HepG2 (cell line): ENCODE data around the gene TEF. TPM values are rescaled to one million over a fixed set of nuclear protein-coding genes. Genes with fewer than 3 reads are reported as not detected.
A peak's percentile ranks its signal among the peaks of the same experiment; 100 is the strongest.

Experiments used
- ADNP ChIP-seq: sonication (generic); formaldehyde crosslinking; IDR thresholded peaks from 2 replicates; pipeline ENCODE4 v1.4.0; 2020; ENCODE audit warnings: missing genetic modification reagents
- ATF7-NPFF ChIP-seq: sonication (generic); formaldehyde crosslinking; IDR thresholded peaks from 2 replicates; pipeline ENCODE4 v1.8.1; 2023; ENCODE audit warnings: mild to moderate bottlenecking, low read depth, missing genetic modification reagents, moderate library complexity
- BCLAF1 ChIP-seq: fragments of 450-650 bp; IDR thresholded peaks from 2 replicates; pipeline ENCODE4 v1.6.1; 2017; ENCODE audit warnings: mild to moderate bottlenecking
- BORCS8-MEF2B ChIP-seq: sonication (generic); formaldehyde crosslinking; IDR thresholded peaks from 2 replicates; pipeline ENCODE4 v1.8.0; 2022; ENCODE audit warnings: mild to moderate bottlenecking, missing genetic modification reagents
- CBX2 ChIP-seq, 2 experiments: fragments of 200-600 bp in 1 of 2; sonication (generic); formaldehyde crosslinking in 1 of 2; IDR thresholded peaks; 2 replicates each; pipeline versions ENCODE4 v1.7.0 to v1.8.1; 2018 to 2022; ENCODE audit warnings: low read depth in 2 of 2, low read length in 1 of 2, mild to moderate bottlenecking in 1 of 2, missing genetic modification reagents in 1 of 2
- FOXM1 ChIP-seq: sonication (generic); formaldehyde crosslinking; IDR thresholded peaks from 2 replicates; pipeline ENCODE4 v1.5.0; 2020; ENCODE audit warnings: missing genetic modification reagents
- KMT2B ChIP-seq: IDR thresholded peaks from 2 replicates; pipeline ENCODE4 v1.6.1; 2016; ENCODE audit warnings: missing genetic modification reagents, missing compliant biosample characterization
- NFIB ChIP-seq: sonication (generic); formaldehyde crosslinking; IDR thresholded peaks from 2 replicates; pipeline ENCODE4 v1.9.0; 2021; ENCODE audit warnings: missing genetic modification reagents, mild to moderate bottlenecking, borderline replicate concordance
- NR3C1 ChIP-seq: sonication (generic); formaldehyde crosslinking; IDR thresholded peaks from 2 replicates; pipeline ENCODE4 v1.4.0; 2020; ENCODE audit warnings: missing genetic modification reagents
- ZBTB3 ChIP-seq: sonication (generic); formaldehyde crosslinking; IDR thresholded peaks from 2 replicates; pipeline ENCODE4 v1.4.0; 2020; ENCODE audit warnings: low read depth, mild to moderate bottlenecking, moderate library complexity, missing genetic modification reagents, borderline replicate concordance
- ZNF451 ChIP-seq: sonication (generic); formaldehyde crosslinking; IDR thresholded peaks from 2 replicates; pipeline ENCODE4 v1.5.0; 2020; ENCODE audit warnings: mild to moderate bottlenecking, missing genetic modification reagents
- ZNF510 ChIP-seq: sonication (generic); formaldehyde crosslinking; IDR thresholded peaks from 2 replicates; pipeline ENCODE4 v1.4.0; 2020; ENCODE audit warnings: low read depth, mild to moderate bottlenecking, missing genetic modification reagents
- ZNF558 ChIP-seq: sonication (generic); formaldehyde crosslinking; IDR thresholded peaks from 2 replicates; pipeline ENCODE4 v1.9.0; 2022; ENCODE audit warnings: mild to moderate bottlenecking, missing genetic modification reagents, borderline replicate concordance
- ZNF615 ChIP-seq: sonication (generic); formaldehyde crosslinking; IDR thresholded peaks from 2 replicates; pipeline ENCODE4 v1.5.0; 2020; ENCODE audit warnings: mild to moderate bottlenecking, missing genetic modification reagents, borderline replicate concordance
- ZNF672 ChIP-seq: sonication (generic); formaldehyde crosslinking; IDR thresholded peaks from 2 replicates; pipeline ENCODE4 v1.8.1; 2022; ENCODE audit warnings: missing genetic modification reagents
- ZNF83 ChIP-seq: sonication (generic); formaldehyde crosslinking; IDR thresholded peaks from 2 replicates; pipeline ENCODE4 v1.4.0; 2020; ENCODE audit warnings: missing genetic modification reagents, mild to moderate bottlenecking, borderline replicate concordance
- polyA plus RNA-seq, 8 experiments: library from polyadenylated mRNA; depleted of rRNA in 3 of 8; stranded (reverse) in 7 of 8; unstranded in 1 of 8; fragments of >200 nt; fragmentation: Illumina TruSeq in 4 of 8; extraction: Trizol in 4 of 8; gene quantifications; 2 replicates each; pipeline versions ENCODE4 v1.2.1 to v1.2.3, GENCODE V29; 2011 to 2016; ENCODE audit warnings: low read depth in 4 of 8, missing spikeins in 1 of 8, mixed read lengths in 1 of 8; ENCODE audit not compliant: insufficient read depth in 1 of 8
- total RNA-seq, 5 experiments: library from RNA; depleted of rRNA; stranded (reverse); fragments of >200 nt; fragmentation: Illumina TruSeq; extraction: Trizol; gene quantifications; 2 replicates each; pipeline ENCODE4 v1.2.3, GENCODE V29; 2016; ENCODE audit warnings: low read depth in 1 of 5
- TF ChIP-seq, protein P1 (sequence below): conservative IDR thresholded peaks from 2 replicates; pipeline ENCODE4 v1.6.1; 2018; ENCODE audit warnings: missing genetic modification reagents

Gene TEF
- total and polyA plus RNA-seq, 2 of the 13 experiments (the other 11 are each of a cell fraction or from before 2014, with no cell fraction given) = 7.6 to 11.2 TPM

DNA sequence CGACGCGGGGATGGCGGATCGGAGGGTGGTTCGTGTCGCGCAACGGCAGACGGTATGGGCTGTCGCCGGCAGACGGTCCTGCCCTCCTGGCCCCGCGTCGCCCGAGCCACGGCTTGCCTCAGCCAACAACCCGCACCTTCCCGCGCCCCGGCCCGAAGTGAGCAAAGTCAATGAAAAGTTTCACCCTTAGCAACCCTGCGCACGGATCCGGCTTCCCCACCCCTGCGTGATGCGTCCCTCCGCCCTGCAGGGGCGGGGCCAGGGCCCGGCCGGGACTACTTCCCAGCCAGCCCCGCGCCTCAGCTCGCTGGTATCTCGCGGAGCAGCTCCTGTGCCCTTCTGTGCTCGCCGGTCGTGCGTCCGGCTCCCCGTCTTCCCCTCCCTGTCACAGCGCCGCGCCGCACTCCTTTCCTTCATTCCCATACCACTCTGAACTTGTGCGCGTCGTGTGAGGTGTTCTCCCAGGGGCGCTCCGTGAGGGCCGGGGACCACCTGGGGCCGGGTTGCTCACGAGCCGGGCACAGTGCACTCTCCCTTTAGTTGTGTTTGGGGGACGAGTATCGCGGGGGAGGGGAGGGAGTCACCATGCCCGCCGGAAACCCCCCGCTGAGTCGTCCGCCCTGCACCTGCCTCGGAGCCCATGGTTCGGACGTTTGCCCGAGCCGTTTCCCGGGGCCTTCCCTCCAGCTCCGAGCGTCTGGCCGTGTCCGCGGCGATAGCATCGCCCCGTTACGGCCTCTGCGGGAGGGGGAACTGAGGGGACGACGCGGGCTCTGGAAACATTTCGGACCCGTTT lies 65.1 kb downstream of the TEF start, which contains the start of gene TOB2 (continued):
- TF ChIP-seq BCLAF1 (no peak), NFIB (CRISPR knock-in tag) (0 out of 2 replicates have a peak, but pooled peaks have one; percentile 22), ZNF451 (CRISPR knock-in tag) (peak; percentile 90), BORCS8-MEF2B (CRISPR knock-in tag) (peak; percentile 95), FOXM1 (CRISPR knock-in tag) (no peak), ZNF615 (CRISPR knock-in tag) (peak; percentile 92; the same call in 1 of the 2 replicates), ZNF558 (CRISPR knock-in tag) (peak; percentile 49; the same call in 1 of the 2 replicates), ATF7-NPFF (CRISPR knock-in tag) (peak; percentile 97), ZNF510 (CRISPR knock-in tag) (peak; percentile 75; the same call in 1 of the 2 replicates), ZNF672 (CRISPR knock-in tag) (peak; percentile 95), CBX2 (IDR thresholded peaks at IDR 0.05; ENCODE audit: low read depth, low read length) (no peak), CBX2 (CRISPR knock-in tag; IDR thresholded peaks at IDR 0.05; ENCODE audit: low read depth) (no peak), KMT2B (peak; percentile 82), NR3C1 (CRISPR knock-in tag) (no peak), ADNP (CRISPR knock-in tag) (peak; percentile 24; the same call in 1 of the 2 replicates), ZNF83 (CRISPR knock-in tag) (no peak; the same call in 1 of the 2 replicates), ZBTB3 (CRISPR knock-in tag) (peak; percentile 95)
- TF ChIP-seq, protein P1, sequence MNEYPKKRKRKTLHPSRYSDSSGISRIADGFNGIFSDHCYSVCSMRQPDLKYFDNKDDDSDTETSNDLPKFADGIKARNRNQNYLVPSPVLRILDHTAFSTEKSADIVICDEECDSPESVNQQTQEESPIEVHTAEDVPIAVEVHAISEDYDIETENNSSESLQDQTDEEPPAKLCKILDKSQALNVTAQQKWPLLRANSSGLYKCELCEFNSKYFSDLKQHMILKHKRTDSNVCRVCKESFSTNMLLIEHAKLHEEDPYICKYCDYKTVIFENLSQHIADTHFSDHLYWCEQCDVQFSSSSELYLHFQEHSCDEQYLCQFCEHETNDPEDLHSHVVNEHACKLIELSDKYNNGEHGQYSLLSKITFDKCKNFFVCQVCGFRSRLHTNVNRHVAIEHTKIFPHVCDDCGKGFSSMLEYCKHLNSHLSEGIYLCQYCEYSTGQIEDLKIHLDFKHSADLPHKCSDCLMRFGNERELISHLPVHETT (CRISPR knock-in tag) = peak; percentile 84
